ENCODE results near the gene RYR3. TPM values are rescaled to one million over a fixed set of nuclear protein-coding genes. Genes with fewer than 3 reads are reported as not detected.

RYR3 gene
- total and polyA plus RNA-seq, 10 of the 15 experiments (the other 5 are each of a cell fraction or from before 2014, with no cell fraction given) = under 0.01 to 0.44 (median 0.16) TPM; not detected in 5

DNA sequence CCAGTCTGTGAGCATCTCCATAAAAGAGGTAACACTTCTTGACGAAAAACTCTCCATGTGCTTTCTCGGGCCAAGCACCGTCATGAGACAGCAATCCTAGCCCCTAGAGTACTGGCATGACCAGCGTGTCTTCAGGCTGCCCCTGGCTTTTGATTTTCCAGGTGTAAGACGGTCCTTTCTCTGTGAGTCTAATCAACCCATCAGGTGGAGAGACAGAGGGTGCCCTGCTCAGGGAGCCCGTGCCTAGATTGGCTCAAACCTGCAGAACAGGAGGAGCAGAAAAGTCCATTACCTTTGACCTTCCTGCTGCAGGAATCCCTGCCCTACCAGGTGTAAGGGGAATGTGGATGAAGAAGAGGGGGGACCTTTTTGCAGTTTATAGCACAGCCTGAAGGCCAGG lies 548.1 kb downstream of the RYR3 start:
- no peaks in the 10 kb centered on the region for H3K36me3 ChIP-seq (ENCODE audit: control insufficient read depth in 2 of 2, insufficient read depth in 2 of 2, low read length in 1 of 2)
- DNase-seq (ENCODE audit: low read depth, low spot score) = no peak

More for the DNA sequence above, 548.1 kb downstream of the RYR3 start:
- Histone ChIP-seq H3K4me3 (no peak overlapping the region), H2AFZ (ENCODE audit: control insufficient read depth, low read depth, low read length) (no peak overlapping the region), H3K27me3 (replicated peaks in 1 of 2; ENCODE audit: control insufficient read depth in 2 of 2, insufficient read depth in 2 of 2, low read length in 1 of 2) (no peaks in the 10 kb centered on the region), H3K9me3 (replicated peaks; ENCODE audit: control insufficient read depth, insufficient read depth, low read length) (no peaks in the 10 kb centered on the region), H4K20me1 (ENCODE audit: control insufficient read depth, insufficient read depth) (no peaks in the 10 kb centered on the region), H3K4me1 (ENCODE audit: control insufficient read depth, insufficient read depth, low read length) (no peaks in the 10 kb centered on the region), H3K79me2 (ENCODE audit: control insufficient read depth, insufficient read depth, low read length) (no peaks in the 10 kb centered on the region), H3K27ac (ENCODE audit: control insufficient read depth, insufficient read depth) (no peak overlapping the region), H3K4me2 (ENCODE audit: control insufficient read depth, insufficient read depth) (no peak overlapping the region), H3K9ac (ENCODE audit: control insufficient read depth, insufficient read depth, low read length) (no peak overlapping the region)
- ChIA-PET CTCF (no interaction called here), RAD21 (ENCODE audit: unreplicated experiment) (no interaction called here), POLR2A (no interaction called here), SMC1A (ENCODE audit: uncharacterized antibody, unreplicated experiment) (no interaction called here)
- BruUV-seq (replicated peaks) = no TSS peak
- TF ChIP-seq CHD1 (IDR thresholded peaks at IDR 0.05; ENCODE audit: low read depth, low read length) (no peak), ZNF622 (IDR thresholded peaks at IDR 0.05) (no peak), SKIL (IDR thresholded peaks at IDR 0.05; ENCODE audit: low read depth, poor library complexity, severe bottlenecking) (no peak), SPI1 (IDR thresholded peaks at IDR 0.05; ENCODE audit: borderline replicate concordance, insufficient read depth, low read depth, low read length) (no peak), CEBPB (IDR thresholded peaks at IDR 0.05; ENCODE audit: borderline replicate concordance in 1 of 2, low read depth in 2 of 2, low read length in 2 of 2) (no peak), POLR2AphosphoS5 (IDR thresholded peaks at IDR 0.05; ENCODE audit: low read length) (no peak), JUND (IDR thresholded peaks at IDR 0.05; ENCODE audit: low read depth, low read length) (no peak), GABPA (IDR thresholded peaks at IDR 0.05; ENCODE audit: low read depth) (no peak), MEF2B (IDR thresholded peaks at IDR 0.05; ENCODE audit: partially characterized antibody, poor library complexity, severe bottlenecking) (no peak), TCF12 (IDR thresholded peaks at IDR 0.05; ENCODE audit: low read depth, low read length) (no peak), POLR2A (IDR thresholded peaks at IDR 0.05; ENCODE audit: low read depth, low read length) (no peak), YBX1 (IDR thresholded peaks at IDR 0.05) (no peak), PAX5 (IDR thresholded peaks at IDR 0.05; ENCODE audit: borderline replicate concordance, low read depth, low read length) (no peak)
- in situ Hi-C loops (cut with MboI) (no loop called here), intact Hi-C loops (cut with micrococcal nuclease; ENCODE audit: unreplicated experiment) (no loop called here)
- ATAC-seq = no peak
- WGBS (ENCODE audit: insufficient coverage, insufficient replicate concordance, low lambda C conversion rate, missing lambda C conversion rate) = 94% methylated on average over 6 of the region's 6 CpGs
- no peak for FAIRE-seq
